HG03095 (cell line): ENCODE measurements around the gene FAM114A2.

Experiments
- ATAC-seq: cut with Tn5 transposase; IDR thresholded peaks from one replicate; pipeline ENCODE4 v1.9.1; 2021; ENCODE audit warnings: moderate library complexity; ENCODE audit not compliant: unreplicated experiment

Gene FAM114A2

DNA sequence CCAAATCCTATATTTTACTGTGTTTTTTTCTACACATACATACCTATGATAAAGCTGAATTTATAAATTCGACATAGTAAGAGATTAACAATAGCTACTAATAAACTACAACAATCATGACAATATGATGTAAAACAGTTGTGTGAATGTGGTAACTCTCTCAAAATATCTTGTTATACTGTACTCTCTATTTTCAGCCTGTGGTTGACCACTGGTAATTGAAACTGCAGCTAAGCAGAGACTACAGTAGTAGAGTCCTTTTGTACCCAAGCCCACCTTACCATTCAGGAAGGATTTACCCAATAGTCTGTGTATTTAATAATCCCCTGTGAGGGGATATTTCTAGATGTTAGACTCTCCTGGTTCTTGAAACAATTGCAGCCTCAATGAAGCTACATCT is 86.7 kb downstream of the FAM114A2 start:
- no peak for ATAC-seq

DNA sequence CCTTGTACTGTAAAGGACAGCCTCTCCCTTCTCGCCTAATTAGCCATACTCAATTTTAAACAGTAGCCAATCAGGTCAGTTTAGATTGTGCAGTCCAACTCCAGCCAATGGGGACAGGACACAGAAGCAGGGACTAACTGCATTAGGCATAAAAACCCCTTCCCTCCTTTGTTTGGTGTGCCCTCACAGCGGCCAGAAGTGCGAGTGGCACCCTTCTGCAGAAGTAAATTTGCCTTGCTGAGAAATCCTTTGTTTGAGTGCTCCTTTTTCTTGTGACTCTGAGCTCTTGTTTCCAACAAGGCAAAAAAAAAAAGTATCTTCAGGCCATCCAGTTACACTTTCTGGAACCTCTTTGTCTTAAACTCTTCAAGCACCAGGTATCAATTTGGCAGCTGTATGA is 97.4 kb downstream of the FAM114A2 start:
- ATAC-seq, result no peak
